ENCODE data around the gene LARP4B.

DNA sequence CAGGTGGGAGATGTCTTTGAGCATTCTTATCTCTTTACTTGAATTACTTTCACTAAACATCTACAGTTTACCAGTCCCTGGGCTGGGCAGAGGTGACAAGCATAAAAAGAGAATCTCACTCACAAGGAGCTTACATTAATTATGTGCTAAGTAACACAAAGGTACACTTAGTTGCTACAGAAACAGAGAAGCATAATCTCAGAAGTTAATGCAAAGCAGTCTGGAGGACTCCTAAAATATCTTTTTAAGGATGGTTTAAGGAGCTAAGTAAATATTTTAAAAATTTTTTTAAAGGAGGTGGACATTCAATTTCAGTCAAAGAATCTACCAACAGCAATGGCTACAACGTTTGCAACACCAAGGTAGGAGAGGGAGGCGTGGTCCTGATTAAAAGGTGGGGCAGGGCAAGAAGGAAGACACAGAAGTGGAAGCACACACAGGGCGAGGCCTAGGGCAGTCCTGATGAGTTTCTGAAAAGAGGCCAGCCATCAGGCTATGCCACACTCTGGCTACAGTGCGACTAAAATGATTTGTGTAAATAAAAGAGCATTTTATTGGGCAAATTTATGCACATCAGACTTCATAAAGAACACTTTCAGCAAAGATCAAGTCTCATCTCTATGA is 5.3 kb downstream of the LARP4B start:
- TF ChIP-seq POLR2AphosphoS5 (IDR thresholded peaks at IDR 0.05; ENCODE audit: low read depth, low read length) = no peak
- TF ChIP-seq CTCF (IDR thresholded peaks at IDR 0.05 in 2 of 3, conservative IDR thresholded peaks at IDR 0.05 in 1 of 3; ENCODE audit: borderline replicate concordance in 1 of 3, insufficient read depth in 1 of 3, low read depth in 2 of 3, low read length in 2 of 3) = no peak
- no peak for TF ChIP-seq JUND (IDR thresholded peaks at IDR 0.05)

All from HCT116 (cell line).